Stimulated activated CD4-positive, alpha-beta T cell treated with anti-CD3 and anti-CD28 coated beads, Interleukin-1b, Interleukin-23, amount 100 ng/mL, for 24 hours (primary cell): ENCODE results near the gene LAMA5.

Experiments
- DNase-seq, 4 experiments: peaks; one replicate each; pipeline ENCODE4 v3.0.0-alpha.2; 2020; ENCODE audit warnings: low read depth in 4 of 4, low spot score in 1 of 4

The LAMA5 gene

GRCh38 chr20:62405108-62405980 lies 38.2 kb upstream of the LAMA5 start:
- no peak for DNase-seq

- no peak for DNase-seq
Measured at GRCh38 chr20:62404761-62405107, 37.6 kb upstream of the LAMA5 start.

GRCh38 chr20:62404112-62404665 lies 37.1 kb upstream of the LAMA5 start:
- no peak for DNase-seq

- DNase-seq = no peak
Measured at GRCh38 chr20:62403331-62403730, 36.2 kb upstream of the LAMA5 start.

- DNase-seq = no peak
Measured at GRCh38 chr20:62402456-62403150, 35.5 kb upstream of the LAMA5 start.

- DNase-seq = no peak
Measured at GRCh38 chr20:62401331-62401779, 34.2 kb upstream of the LAMA5 start.

- DNase-seq = no peak
Measured at GRCh38 chr20:62400541-62400940, 33.4 kb upstream of the LAMA5 start.

GRCh38 chr20:62400021-62400420 lies 32.9 kb upstream of the LAMA5 start:
- DNase-seq = no peak

- no peak for DNase-seq
Measured at GRCh38 chr20:62398120-62398821, 31.2 kb upstream of the LAMA5 start.

GRCh38 chr20:62396367-62397239 lies 29.5 kb upstream of the LAMA5 start:
- DNase-seq = no peak

- DNase-seq = no peak
Measured at GRCh38 chr20:62395311-62396242, 28.5 kb upstream of the LAMA5 start.

GRCh38 chr20:62394248-62395245 lies 27.4 kb upstream of the LAMA5 start:
- DNase-seq = no peak

GRCh38 chr20:62393830-62394229 lies 26.7 kb upstream of the LAMA5 start:
- no peak for DNase-seq

GRCh38 chr20:62393335-62393665 lies 26.2 kb upstream of the LAMA5 start:
- no peak for DNase-seq

GRCh38 chr20:62392621-62393334 lies 25.7 kb upstream of the LAMA5 start:
- DNase-seq = no peak

GRCh38 chr20:62392077-62392418 lies 24.9 kb upstream of the LAMA5 start:
- no peak for DNase-seq

GRCh38 chr20:62391165-62392076 lies 24.3 kb upstream of the LAMA5 start:
- DNase-seq = no peak
